ENCODE results near the gene GRIK4. TPM values are rescaled to one million over a fixed set of nuclear protein-coding genes. Genes with fewer than 3 reads are reported as not detected.
A peak's percentile ranks its signal among the peaks of the same experiment; 100 is the strongest.

The GRIK4 gene
- total RNA-seq, 1 experiment from 2014 or later = not detected

GRCh38 chr11:120529911-120530310, 18.4 kb downstream of the GRIK4 start:
- H3K79me2 ChIP-seq (ENCODE audit: low read length) = no peaks in the 10 kb centered on the region
- H3K27me3 ChIP-seq (ENCODE audit: low read length) = peaks cover 93% of the 10 kb centered on the region
- no peaks in the 10 kb centered on the region for H3K9me2 ChIP-seq (replicated peaks; ENCODE audit: low read length)
- ATAC-seq = peak; percentile 35
- intact Hi-C loops (cut with micrococcal nuclease) = no loop called here
- DNase-seq = peak; percentile 39
- no peaks in the 10 kb centered on the region for H3K4me1 ChIP-seq (ENCODE audit: insufficient read depth, low read length)
- no peaks in the 10 kb centered on the region for H3K36me3 ChIP-seq (ENCODE audit: low read depth, low read length)
- H3K4me3 ChIP-seq (ENCODE audit: low read length) = no peak overlapping the region
- H3K4me2 ChIP-seq (ENCODE audit: low read length) = no peak overlapping the region
- TF ChIP-seq CTCF (conservative IDR thresholded peaks at IDR 0.05; ENCODE audit: low read depth, low read length) = no peak
- no peak for TF ChIP-seq EZH2phosphoT487 (IDR thresholded peaks at IDR 0.05; ENCODE audit: borderline replicate concordance, low read length)
- TF ChIP-seq EZH2 (IDR thresholded peaks at IDR 0.05; ENCODE audit: low read length, unreplicated experiment) = no peak
- no peak overlapping the region for H3K9ac ChIP-seq (ENCODE audit: low read length)
- H3K27ac ChIP-seq (ENCODE audit: low read length) = no peak overlapping the region
- BruUV-seq (replicated peaks) = no TSS peak
- no peak overlapping the region for H2AFZ ChIP-seq (ENCODE audit: low read length)
- H3K9me3 ChIP-seq (ENCODE audit: low read length) = no peaks in the 10 kb centered on the region
- ChIA-PET POLR2A (ENCODE audit: unreplicated experiment) (no interaction called here), CTCF (no interaction called here)
- H4K20me1 ChIP-seq (ENCODE audit: low read length) = no peaks in the 10 kb centered on the region
- no peaks in the 10 kb centered on the region for H3F3A ChIP-seq (ENCODE audit: low read length, unreplicated experiment)

GRCh38 chr11:120532082-120532831, 20.7 kb downstream of the GRIK4 start:
- Histone ChIP-seq H3K9me3 (ENCODE audit: low read length) (no peaks in the 10 kb centered on the region), H4K20me1 (ENCODE audit: low read length) (no peaks in the 10 kb centered on the region), H3K9me2 (replicated peaks; ENCODE audit: low read length) (no peaks in the 10 kb centered on the region), H3F3A (ENCODE audit: low read length, unreplicated experiment) (no peaks in the 10 kb centered on the region), H3K36me3 (ENCODE audit: low read depth, low read length) (no peaks in the 10 kb centered on the region), H3K4me2 (ENCODE audit: low read length) (no peak overlapping the region), H3K27me3 (ENCODE audit: low read length) (peaks cover 71% of the 10 kb centered on the region), H2AFZ (ENCODE audit: low read length) (no peak overlapping the region), H3K9ac (ENCODE audit: low read length) (no peak overlapping the region), H3K4me1 (ENCODE audit: insufficient read depth, low read length) (no peaks in the 10 kb centered on the region), H3K4me3 (ENCODE audit: low read length) (no peak overlapping the region), H3K79me2 (ENCODE audit: low read length) (no peaks in the 10 kb centered on the region), H3K27ac (ENCODE audit: low read length) (no peak overlapping the region)
- no TSS peak for BruUV-seq (replicated peaks)
- intact Hi-C loops (cut with micrococcal nuclease) = no loop called here
- TF ChIP-seq CTCF (conservative IDR thresholded peaks at IDR 0.05; ENCODE audit: low read depth, low read length) = no peak
- no peak for TF ChIP-seq EZH2 (IDR thresholded peaks at IDR 0.05; ENCODE audit: low read length, unreplicated experiment)
- no peak for TF ChIP-seq EZH2phosphoT487 (IDR thresholded peaks at IDR 0.05; ENCODE audit: borderline replicate concordance, low read length)
- ChIA-PET POLR2A (ENCODE audit: unreplicated experiment) (no interaction called here), CTCF (no interaction called here)
- ATAC-seq (no peak), DNase-seq (no peak)

- TF ChIP-seq EZH2phosphoT487 (IDR thresholded peaks at IDR 0.05; ENCODE audit: borderline replicate concordance, low read length) = no peak
- no peak for TF ChIP-seq CTCF (conservative IDR thresholded peaks at IDR 0.05; ENCODE audit: low read depth, low read length)
- TF ChIP-seq EZH2 (IDR thresholded peaks at IDR 0.05; ENCODE audit: low read length, unreplicated experiment) = no peak
- Histone ChIP-seq H3K9ac (ENCODE audit: low read length) (no peak overlapping the region), H3K4me1 (ENCODE audit: insufficient read depth, low read length) (no peaks in the 10 kb centered on the region), H3K4me2 (ENCODE audit: low read length) (no peak overlapping the region), H2AFZ (ENCODE audit: low read length) (no peak overlapping the region), H3K9me2 (replicated peaks; ENCODE audit: low read length) (no peaks in the 10 kb centered on the region), H3K9me3 (ENCODE audit: low read length) (no peaks in the 10 kb centered on the region), H3K27me3 (ENCODE audit: low read length) (peaks cover 66% of the 10 kb centered on the region), H3K79me2 (ENCODE audit: low read length) (no peaks in the 10 kb centered on the region), H3K27ac (ENCODE audit: low read length) (no peak overlapping the region), H4K20me1 (ENCODE audit: low read length) (no peaks in the 10 kb centered on the region), H3F3A (ENCODE audit: low read length, unreplicated experiment) (no peaks in the 10 kb centered on the region), H3K4me3 (ENCODE audit: low read length) (no peak overlapping the region), H3K36me3 (ENCODE audit: low read depth, low read length) (no peaks in the 10 kb centered on the region)
- no peak for ATAC-seq
- ChIA-PET CTCF (no interaction called here), POLR2A (ENCODE audit: unreplicated experiment) (no interaction called here)
- intact Hi-C loops (cut with micrococcal nuclease) = no loop called here
- no TSS peak for BruUV-seq (replicated peaks)
- DNase-seq = no peak
These were observed 21.3 kb downstream of the GRIK4 start for GRCh38 chr11:120532832-120533196.

Measured in PC-3 (cell line).